Fibroblast of skin of right quadriceps (primary cell): ENCODE results near the gene MARCHF10.

ENCODE experiments used
- DNase-seq: peaks from one replicate; pipeline ENCODE4 v3.0.0-alpha.2; 2013

MARCHF10 gene

GRCh38 chr17:62653826-62654761 lies 154.0 kb downstream of the MARCHF10 start:
- DNase-seq, result no peak

- DNase-seq, result peak; percentile 44
Observed at GRCh38 chr17:62653002-62653825, 154.9 kb downstream of the MARCHF10 start.

DNA sequence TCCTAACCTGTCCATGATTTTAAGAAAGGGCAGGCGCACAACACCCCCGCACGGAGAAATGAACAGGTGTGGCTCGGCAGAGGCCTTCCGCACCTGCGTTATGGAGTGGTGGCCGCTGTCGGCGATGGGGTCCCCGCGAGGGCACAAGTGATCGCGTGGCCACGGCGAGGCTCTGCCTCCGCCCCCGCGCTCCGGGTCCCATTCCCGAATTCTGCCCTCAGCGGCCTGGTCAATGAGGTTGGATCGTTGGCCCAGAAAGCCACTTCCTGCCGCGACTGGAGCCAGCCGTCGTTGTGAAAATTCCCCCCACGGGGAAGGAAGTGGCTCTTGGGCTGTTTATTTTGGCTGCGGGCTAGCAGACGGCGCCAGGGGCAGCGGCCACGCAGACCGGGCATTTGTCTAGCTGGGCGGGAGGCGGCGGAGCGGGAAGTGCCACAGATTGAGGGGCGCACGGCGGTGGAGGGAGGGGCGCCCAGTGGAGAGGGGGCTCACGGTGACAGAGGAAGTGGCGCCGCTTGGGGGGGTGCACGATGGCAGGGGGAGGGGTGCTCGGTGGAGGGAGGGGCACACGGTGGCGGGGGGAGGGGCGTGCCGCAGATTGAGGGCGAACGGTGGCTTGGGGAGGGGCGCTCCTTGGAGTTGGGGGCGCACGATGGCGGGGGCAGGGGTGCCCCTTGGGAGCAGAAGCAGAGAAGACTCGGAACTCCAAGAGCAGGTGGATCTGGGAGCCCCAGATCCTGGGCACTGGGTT lies 155.7 kb downstream of the MARCHF10 start:
- DNase-seq, result peak; percentile 61
